Dedifferentiated amniotic fluid mesenchymal stem cell (primary cell): Measurements from ENCODE around the gene H2AZ2.
"Not testable (repeated sequence)": the region's sequence is repeated elsewhere in the genome, so short reads cannot be mapped to it uniquely, and the experiment has no call there.

Experiments
- DNase-seq: peaks from one replicate; pipeline ENCODE4 v3.0.0-alpha.2; 2016; ENCODE audit errors: extremely low spot score

The H2AZ2 gene

GRCh38 chr7:44847920-44848634 is at the start of gene H2AZ2:
H2AZ2 (minus strand) TSS chr7:44848087; CDS start chr7:44847971, 116 bp downstream.
- peak; percentile 100 for DNase-seq

GRCh38 chr7:44897309-44897708 is 49.4 kb upstream of the H2AZ2 start:
- DNase-seq: no peak

DNA sequence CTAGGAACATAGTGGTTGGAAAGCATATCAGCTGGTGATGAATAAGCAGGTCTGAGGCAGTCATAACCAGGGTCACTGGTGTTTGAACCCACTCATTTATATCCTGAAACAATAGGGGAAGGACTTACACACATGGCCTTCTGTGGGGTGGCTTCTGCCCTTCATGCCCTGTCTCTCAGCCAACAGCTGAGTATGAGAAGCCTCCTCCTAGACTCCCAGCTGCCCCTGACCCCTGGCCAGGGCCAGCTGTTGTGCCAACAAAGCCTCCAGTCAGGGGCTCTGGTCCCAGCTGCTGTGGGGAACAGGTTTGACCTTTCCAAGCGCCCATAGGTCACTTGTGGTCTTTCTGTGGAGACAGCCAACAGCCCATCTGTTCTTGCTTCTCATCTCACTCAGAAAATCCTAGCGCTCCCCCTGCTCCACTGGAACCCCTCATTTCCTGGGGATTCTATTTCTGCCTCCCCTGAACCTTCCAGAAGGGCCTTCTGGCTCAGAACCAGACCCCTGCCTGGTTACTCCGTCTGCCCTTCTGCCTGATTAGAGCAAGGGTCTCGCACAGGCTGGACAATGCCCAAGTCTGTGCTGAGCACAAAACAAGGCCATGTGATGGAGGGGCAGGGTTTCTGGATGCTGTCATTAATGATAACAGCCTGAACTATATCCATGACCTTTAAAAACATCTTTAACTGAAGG is 47.1 kb upstream of the H2AZ2 start:
- no peak for DNase-seq

GRCh38 chr7:44893710-44894234 is 45.9 kb upstream of the H2AZ2 start:
- no peak for DNase-seq

DNA sequence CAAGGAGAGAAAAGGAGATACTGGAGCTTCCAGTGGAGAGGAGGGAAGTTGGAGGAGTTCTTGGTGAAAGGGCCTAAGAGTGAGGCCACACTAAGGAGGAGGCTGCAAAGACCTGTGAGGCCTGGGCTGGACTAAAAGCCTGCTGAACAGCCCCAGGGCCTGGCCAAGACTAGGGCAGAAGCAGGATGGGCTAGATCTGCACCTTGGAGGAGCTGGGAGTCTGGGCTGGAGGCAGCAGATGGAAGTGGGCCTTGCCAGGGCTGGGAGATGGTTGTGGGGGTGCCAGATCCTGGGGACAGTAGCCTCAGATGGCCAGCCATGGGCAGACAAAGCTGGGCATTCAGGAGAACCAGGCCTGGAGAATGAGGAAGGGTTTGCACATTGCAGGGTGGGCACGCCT is 43.9 kb upstream of the H2AZ2 start:
- no peak for DNase-seq

DNA sequence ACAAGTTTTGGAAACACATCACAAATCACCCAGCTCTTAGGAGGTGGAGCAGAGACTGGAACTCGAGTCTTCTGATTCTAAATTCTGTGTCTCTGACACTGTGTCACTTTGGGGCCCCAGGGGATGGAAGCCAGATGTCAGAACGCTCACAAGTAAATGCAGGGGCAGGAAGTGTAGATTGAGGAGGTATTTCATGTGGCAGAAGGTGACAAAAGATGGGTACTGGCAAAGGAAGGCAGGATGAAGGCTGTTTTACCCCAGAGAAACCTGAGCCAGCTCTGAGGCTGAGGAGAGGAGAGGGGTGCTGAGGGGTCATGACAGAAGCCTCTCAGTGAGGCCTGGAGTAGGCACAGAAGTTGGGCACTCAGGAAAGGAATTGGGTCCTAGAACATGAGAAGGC is 43.5 kb upstream of the H2AZ2 start:
- no peak for DNase-seq

GRCh38 chr7:44889086-44889781 is 41.3 kb upstream of the H2AZ2 start:
- DNase-seq: no peak

GRCh38 chr7:44887293-44887692 is 39.4 kb upstream of the H2AZ2 start:
- DNase-seq: no peak

DNA sequence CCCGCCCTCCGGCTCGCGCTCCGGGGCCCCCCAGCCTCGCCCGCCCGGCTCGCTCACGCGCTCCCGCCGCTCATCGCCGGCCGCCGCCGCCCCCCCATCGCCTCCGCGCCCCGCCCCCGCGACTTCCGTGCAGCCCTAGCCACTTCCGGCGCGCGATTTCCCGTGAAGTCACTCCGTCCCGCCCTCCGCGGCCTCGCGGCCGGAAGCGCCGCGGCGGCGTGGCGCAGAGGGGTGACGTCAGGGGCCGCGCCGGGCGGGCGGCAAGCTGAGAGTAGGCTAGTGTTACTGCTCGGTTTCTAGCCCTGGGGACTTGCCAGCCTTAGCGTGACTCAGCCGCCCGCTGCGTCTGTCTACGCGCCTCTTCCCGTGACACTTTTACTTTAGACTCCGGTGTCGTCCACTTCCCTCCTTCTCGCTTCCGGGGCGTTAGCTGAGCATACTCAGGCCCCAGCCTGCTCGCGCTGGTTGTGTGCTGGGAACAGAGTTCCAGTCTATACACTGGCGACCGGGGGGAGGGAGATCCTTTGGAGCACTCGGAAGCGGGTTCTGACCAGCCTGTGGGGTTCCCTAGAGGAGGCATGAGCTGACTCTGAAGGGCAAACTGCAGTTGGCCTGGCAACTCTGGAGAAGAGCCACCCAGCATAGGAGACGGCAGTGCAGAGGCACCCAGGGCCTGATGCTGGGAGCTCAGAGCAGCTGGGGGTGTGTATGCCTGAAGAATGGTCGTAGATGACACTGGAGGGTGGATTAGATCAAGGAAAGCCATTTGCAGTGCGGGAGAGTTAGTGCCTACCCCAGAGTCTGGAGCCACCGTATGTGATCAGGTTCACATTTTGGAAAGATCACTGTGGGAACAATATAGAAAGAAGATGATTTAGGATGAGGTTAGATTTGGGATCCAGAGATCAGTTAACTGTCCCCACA is 37.8 kb upstream of the H2AZ2 start, which contains the start of gene PURB:
PURB (minus strand) TSS at position 137 of the 924 bp plus-strand sequence. CDS start 182 bp downstream, outside the sequence.
- DNase-seq: peak; percentile 92

GRCh38 chr7:44884621-44885393 is 36.9 kb upstream of the H2AZ2 start:
- peak; percentile 49 for DNase-seq

DNA sequence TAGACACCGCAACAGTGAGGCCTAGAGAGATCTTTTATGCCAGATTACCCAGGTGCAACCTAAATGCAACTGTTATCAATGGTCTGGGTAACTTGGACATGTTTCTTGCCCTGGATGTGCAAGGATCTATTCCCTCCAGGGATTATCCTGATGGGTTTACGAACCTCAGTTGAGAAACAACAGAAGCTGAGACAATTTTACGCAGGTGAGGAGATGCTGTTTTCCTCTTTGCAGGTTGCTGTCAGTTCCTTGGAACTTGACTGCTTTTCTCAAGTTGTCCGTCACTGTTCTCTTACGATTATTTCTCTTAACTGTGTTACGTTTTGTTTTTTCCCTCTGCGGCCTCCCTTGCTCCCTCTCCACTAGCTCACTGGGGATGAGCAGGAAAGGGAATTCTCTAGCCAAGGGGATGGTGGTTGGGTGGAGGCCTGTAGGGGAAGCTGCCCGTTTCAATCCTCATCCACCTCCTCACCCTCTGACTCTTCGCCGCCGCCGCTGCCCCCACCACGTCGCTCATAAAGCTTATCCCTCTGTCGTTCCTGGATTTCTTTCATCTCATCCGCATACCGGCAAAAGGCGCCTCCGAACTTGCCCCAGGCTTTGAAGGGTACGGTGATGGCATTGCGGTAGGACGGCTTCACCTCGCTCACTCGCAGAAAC is 36.2 kb upstream of the H2AZ2 start:
- no peak for DNase-seq

DNA sequence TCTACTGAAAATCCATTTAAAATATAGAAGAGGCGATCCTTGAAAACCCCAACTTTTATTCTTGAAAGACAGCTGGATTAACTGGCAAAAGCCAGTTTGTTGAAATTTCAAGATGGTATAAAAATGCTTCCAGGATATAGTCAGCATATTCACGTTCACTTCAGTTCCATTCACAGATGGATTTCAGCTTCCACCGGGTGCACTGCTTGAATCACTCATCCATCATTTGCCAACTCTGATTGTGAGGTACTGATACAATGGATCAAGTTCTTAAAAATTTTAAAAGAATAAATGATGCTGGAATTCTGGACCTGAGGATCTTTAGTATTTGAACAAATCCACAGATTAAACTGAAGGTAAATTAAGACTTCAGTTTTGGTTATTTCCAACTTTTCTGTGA is 35.0 kb upstream of the H2AZ2 start:
- no peak for DNase-seq

DNA sequence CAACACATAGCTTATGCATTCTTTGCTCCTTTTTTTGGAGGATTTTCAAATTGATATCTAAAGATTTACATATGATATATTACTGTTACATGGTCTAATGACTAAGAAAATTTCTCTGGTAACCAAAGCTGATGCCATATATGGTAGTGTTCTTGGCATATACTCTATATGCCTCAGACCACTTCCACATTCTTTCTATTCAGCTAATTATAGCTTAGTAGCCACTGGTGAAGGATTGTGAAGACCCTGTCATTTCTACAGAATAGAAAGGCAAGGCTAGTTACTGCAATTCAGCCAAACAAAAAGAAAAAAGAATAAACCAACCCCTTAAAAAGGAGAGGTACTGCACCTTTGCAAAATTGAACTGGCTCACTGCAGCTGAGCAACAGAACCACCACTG is 33.7 kb upstream of the H2AZ2 start:
- no peak for DNase-seq

GRCh38 chr7:44881066-44881600 is 33.2 kb upstream of the H2AZ2 start:
- no peak for DNase-seq

DNA sequence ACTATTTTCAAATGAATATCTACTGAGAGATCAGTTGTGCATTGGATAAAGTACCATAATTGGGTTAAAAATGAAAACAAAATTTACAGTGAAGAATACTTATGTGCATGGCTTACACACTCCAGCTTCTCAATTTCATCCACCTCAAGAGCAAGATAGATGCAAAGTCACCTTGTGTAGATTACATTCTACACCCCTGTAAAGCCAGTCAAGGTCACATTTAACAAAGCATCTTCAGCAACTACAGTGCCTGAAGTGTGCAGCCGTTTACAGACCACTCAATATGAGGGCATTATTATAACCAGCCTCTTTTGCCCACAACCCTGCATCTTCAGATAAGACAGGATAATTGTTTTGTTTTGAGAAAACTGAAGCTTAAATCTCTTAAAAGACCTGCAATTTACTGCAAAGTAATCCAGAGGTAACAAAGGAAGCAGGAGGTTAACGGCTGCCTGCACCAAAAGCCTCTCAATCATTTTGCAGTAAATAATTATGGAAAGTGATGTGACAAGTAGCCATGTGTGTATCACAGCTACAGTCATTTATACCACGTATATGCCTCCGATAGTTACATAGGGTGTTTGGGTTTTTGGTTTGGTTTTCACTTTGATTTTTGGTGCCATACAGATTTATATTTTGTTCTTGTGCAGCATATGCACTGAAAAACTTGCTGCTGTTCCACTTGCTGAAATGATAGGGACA is 32.6 kb upstream of the H2AZ2 start:
- DNase-seq: no peak

DNA sequence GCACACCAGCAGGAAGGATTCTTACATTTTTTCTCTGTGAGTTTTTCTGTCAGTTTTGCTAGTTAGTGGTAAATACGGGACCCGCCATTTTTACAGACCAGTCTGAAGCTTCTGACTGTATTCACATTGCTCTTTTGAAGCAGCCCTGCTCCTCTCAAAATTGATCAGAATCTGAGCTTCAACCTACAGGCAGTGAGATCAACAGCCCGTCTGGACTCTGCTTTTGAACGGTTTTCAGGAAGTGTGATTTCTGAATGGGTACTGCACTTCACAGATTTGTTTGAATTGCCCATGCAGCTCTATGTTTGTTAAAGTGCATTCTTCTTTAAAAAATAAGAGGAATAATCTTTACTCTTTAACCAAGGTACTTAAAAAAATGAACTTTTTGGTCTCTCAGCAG is 28.5 kb upstream of the H2AZ2 start:
- no peak for DNase-seq

DNA sequence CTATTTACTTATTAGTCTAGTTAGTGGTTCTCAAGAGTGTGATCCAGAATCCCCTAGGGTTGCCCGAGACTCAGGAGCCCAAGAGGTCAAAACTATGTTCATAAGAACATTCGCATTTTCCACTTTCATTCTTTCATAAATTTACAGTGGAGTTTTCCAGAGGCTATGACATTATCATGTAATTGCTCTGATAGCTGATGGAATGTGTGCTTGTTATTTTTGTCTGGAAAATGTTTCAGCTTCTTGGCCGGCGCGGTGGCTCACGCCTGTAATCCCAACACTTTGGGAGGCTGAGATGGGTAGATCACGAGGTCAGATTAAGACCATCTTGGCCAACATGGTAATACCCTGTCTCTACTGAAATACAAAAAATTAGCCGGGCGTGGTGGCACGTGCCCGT is 27.4 kb upstream of the H2AZ2 start:
- DNase-seq: no peak

- DNase-seq: no peak
Observed at GRCh38 chr7:44872787-44873186, 24.9 kb upstream of the H2AZ2 start.

DNA sequence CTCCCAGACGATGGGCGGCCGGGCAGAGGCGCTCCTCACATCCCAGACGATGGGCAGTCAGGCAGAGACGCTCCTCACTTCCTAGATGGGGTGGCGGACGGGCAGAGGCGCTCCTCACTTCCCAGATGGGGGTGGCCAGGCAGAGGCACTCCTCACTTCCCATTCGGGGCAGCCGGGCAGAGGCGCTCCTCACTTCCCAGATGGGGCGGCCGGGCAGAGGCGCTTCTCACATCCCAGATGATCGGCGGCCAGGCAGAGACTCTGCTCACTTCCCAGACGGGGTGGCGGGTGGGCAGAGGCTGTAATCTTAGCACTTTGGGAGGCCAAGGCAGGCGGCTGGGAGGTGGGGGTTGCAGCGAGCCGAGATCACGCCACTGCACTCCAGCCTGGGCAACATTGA is 24.0 kb upstream of the H2AZ2 start:
- not testable (repeated sequence) for DNase-seq
